Large intestine (tissue), 3 donors: ENCODE data around the gene NYAP1. TPM values are rescaled to one million over a fixed set of nuclear protein-coding genes. Genes with fewer than 3 reads are reported as not detected.
"Not testable (repeated sequence)": the region's sequence is repeated elsewhere in the genome, so short reads cannot be mapped to it uniquely, and the experiment has no call there.

Source experiments
- DNase-seq, 2 donors: peaks; one replicate each; pipeline versions ENCODE4 v3.0.0 to v3.0.0-alpha.2; 2013
- H3K27ac ChIP-seq: one replicate; pipeline ENCODE4 v1.5.1; 2013; ENCODE audit warnings: low read length
- H3K27me3 ChIP-seq: 2 replicates; pipeline ENCODE4 v1.6.1; 2013; ENCODE audit warnings: low read length; ENCODE audit not compliant: control insufficient read depth, insufficient read depth
- H3K36me3 ChIP-seq: 2 replicates; pipeline ENCODE4 v1.6.1; 2013; ENCODE audit warnings: low read length; ENCODE audit not compliant: control insufficient read depth, insufficient read depth
- H3K4me1 ChIP-seq: one replicate; pipeline ENCODE4 v1.6.1; 2013; ENCODE audit warnings: low read length; ENCODE audit not compliant: control insufficient read depth, insufficient read depth
- H3K4me3 ChIP-seq: one replicate; pipeline ENCODE4 v1.5.1; 2013; ENCODE audit warnings: low read length
- H3K9me3 ChIP-seq: one replicate; pipeline ENCODE4 v1.6.1; 2013; ENCODE audit warnings: mild to moderate bottlenecking, low read depth, low read length, moderate library complexity; ENCODE audit not compliant: control insufficient read depth
- WGBS: methylation state at CpG from one replicate; pipeline ENCODE4 v1.1.5; 2013; ENCODE audit warnings: low lambda C conversion rate; ENCODE audit not compliant: insufficient coverage; 5-methylcytosine and 5-hydroxymethylcytosine counted together
- polyA plus RNA-seq: library from polyadenylated mRNA; unstranded; fragments of 120-200 nt; gene quantifications from one replicate; pipeline ENCODE4 v1.2.1, GENCODE V29; 2013

The NYAP1 gene
- polyA plus RNA-seq, 1 donor = 3.5 TPM

DNA sequence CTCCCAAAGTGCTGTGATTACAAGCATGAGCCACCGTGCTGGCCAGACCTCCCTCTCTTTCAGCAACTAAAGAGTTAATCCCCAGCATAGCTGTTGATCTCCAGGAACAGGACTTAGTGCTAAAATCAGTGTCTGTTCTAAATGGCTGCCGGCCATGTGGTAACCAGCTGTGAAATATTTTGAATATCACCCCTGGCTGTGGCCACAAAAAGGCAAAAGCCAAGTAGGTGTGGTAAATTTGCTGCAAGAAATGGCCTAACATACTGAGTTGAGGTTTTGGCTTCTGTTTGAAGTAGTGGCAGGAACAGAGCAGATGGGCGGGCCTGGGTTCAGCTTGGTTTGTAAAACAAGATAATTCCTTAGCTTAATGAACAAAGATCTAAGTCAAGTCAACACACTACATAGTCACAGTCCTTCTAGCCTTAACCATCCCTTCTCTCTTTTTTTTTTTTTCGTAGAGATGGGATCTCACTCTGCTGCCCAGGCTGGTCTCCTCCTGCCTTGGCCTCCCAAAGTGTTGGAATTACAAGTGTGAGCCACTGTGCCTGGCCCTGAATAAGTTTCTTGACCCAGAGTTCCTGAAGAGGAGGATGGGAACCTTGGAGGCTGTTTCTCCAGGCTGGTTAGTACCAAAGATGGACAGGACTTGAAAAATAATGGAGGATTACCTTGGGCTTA lies 32.5 kb downstream of the NYAP1 start:
- no peak for DNase-seq
- H3K4me1 ChIP-seq = no peaks in the 10 kb centered on the region
- H3K27me3 ChIP-seq = no peaks in the 10 kb centered on the region
- no CpG with 5 or more reads among the region's 4 CpGs for WGBS
- H3K9me3 ChIP-seq = no peaks in the 10 kb centered on the region
- H3K36me3 ChIP-seq = no peaks in the 10 kb centered on the region
- H3K27ac ChIP-seq = no peak overlapping the region
- H3K4me3 ChIP-seq = no peak overlapping the region

DNA sequence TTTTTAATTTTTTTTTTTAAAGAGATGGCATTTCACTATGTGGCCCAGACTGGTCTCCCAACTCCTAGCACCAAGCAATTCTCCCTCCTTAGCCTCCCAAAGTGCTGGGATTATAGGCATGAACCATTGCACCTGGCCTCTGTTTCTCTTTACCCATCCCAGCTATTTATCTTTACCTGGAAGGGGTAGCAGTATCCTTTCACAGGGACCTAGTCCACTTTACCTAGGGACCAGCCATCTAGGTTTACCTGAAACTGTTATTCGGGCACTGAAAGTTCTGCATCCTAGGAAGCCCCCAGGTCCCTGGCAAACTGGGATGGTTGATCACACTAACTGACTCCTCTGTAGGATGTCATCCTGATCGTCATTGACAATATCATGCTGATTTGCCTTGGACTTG lies 33.6 kb downstream of the NYAP1 start:
- Histone ChIP-seq H3K27ac (no peak overlapping the region), H3K36me3 (no peaks in the 10 kb centered on the region), H3K4me3 (no peak overlapping the region), H3K27me3 (no peaks in the 10 kb centered on the region), H3K9me3 (no peaks in the 10 kb centered on the region), H3K4me1 (no peaks in the 10 kb centered on the region)
- no CpG with 5 or more reads among the region's 2 CpGs for WGBS
- DNase-seq = no peak

DNA sequence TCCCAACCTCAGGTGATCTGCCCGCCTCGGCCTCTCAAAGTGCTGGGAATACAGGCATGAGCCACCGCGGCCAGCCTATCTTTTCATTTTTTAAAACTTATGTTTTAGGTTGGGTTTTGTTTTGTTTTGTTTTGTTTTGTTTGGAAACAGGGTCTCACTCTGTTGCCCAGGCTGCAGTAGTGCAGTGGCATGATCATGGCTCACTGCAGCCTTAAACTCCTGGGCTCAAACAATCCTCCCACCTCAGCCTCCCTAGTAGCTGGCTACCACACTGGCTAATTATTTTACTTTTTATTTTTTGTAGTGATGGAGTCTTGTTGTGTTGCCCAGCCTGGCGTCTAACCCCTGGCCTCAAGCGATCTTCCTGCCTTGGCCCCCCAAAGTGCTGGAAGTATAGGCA lies 35.9 kb downstream of the NYAP1 start:
- Histone ChIP-seq H3K4me3 (no peak overlapping the region), H3K36me3 (no peaks in the 10 kb centered on the region), H3K27ac (no peak overlapping the region), H3K27me3 (no peaks in the 10 kb centered on the region), H3K4me1 (no peaks in the 10 kb centered on the region), H3K9me3 (peaks cover 3% of the 10 kb centered on the region)
- DNase-seq = no peak
- WGBS = 100% methylated on average over 1 of the region's 6 CpGs

DNA sequence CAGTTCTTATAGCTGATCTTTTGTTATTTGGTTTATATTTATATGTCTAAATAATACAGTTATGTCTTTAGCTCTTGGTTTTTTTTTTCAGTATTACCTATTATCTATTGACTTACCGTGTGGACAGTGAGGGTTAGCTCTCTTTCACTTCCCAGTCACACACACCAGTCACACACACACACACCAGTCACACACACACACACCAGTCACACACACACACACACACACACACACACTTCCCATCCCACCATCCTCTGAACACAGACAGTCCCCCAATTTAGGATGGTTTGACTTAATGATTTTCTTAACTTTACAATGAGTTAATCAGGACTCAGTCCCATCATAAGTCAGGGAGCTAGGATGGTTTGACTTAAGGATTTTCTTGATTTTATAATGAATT lies 36.4 kb downstream of the NYAP1 start:
- Histone ChIP-seq H3K36me3 (no peaks in the 10 kb centered on the region), H3K9me3 (peaks cover 3% of the 10 kb centered on the region), H3K4me3 (no peak overlapping the region), H3K27me3 (no peaks in the 10 kb centered on the region), H3K27ac (no peak overlapping the region), H3K4me1 (no peaks in the 10 kb centered on the region)
- no CpG with 5 or more reads among the region's 1 CpG for WGBS
- no peak for DNase-seq

DNA sequence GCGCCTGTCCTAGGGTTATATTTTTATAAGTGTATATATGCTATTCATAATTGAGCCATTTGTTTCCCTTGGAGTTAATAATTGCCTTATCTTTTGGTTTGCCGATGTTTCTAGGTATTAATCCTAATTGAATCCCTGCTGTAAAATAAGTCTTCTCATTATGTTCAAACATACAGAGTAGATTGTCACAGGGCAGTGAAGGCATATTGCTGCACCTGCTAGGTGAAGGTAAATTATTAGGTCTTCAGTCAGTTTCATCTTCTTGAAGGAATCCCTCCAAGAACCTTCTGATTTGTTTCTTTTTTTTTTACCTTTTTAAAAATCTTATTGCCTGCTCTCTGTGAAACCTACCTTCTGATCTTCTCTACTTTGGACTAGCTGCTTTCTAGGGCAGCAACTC lies 37.3 kb downstream of the NYAP1 start:
- H3K4me1 ChIP-seq = no peaks in the 10 kb centered on the region
- no CpG with 5 or more reads among the region's 2 CpGs for WGBS
- H3K36me3 ChIP-seq = no peaks in the 10 kb centered on the region
- no peak for DNase-seq
- H3K9me3 ChIP-seq = peaks cover 3% of the 10 kb centered on the region
- no peak overlapping the region for H3K4me3 ChIP-seq
- H3K27me3 ChIP-seq = no peaks in the 10 kb centered on the region
- H3K27ac ChIP-seq = no peak overlapping the region

DNA sequence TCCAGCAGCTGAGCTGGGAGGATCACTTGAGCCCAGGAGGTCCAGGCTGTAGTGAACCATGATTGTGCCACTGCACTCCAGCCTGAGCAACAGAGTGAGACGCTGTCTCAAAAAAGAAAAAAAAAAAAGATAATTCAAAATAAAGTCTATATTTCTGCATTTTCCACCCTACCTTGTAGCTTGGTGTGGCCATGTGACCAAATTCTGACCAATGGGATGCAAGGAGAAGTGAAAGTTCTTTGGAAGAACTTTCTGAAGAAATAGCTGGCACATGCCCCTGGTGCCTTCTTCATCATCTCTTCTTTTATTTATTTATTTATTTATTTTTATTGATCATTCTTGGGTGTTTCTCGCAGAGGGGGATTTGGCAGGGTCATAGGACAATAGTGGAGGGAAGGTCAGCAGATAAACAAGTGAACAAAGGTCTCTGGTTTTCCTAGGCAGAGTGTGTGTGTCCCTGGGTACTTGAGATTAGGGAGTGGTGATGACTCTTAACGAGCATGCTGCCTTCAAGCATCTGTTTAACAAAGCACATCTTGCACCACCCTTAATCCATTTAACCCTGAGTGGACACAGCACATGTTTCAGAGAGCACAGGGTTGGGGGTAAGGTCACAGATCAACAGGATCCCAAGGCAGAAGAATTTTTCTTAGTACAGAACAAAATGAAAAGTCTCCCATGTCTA lies 38.3 kb downstream of the NYAP1 start:
- no CpG with 5 or more reads among the region's 3 CpGs for WGBS
- H3K9me3 ChIP-seq, H3K36me3 ChIP-seq, H3K27me3 ChIP-seq, H3K4me1 ChIP-seq, H3K27ac ChIP-seq, H3K4me3 ChIP-seq, DNase-seq: not testable (repeated sequence)

DNA sequence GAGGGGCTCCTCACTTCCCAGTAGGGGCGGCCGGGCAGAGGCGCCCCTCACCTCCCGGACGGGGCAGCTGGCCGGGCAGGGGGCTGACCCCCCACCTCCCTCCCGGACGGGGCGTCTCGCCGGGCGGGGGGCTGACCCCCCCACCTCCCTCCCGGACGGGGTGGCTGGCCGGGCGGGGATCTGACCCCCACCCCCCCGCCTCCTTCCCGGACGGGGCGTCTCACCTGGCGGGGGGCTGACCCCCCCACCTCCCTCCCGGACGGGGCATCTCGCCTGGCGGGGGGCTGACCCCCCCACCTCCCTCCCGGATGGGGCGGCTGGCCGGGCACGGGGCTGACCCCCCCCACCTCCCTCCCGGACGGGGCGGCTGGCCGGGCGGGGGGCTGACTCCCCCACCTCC lies 39.5 kb downstream of the NYAP1 start:
- no CpG with 5 or more reads among the region's 34 CpGs for WGBS
- not testable (repeated sequence) for H3K27me3 ChIP-seq, H3K27ac ChIP-seq, H3K9me3 ChIP-seq, H3K4me1 ChIP-seq, DNase-seq, H3K4me3 ChIP-seq, H3K36me3 ChIP-seq

DNA sequence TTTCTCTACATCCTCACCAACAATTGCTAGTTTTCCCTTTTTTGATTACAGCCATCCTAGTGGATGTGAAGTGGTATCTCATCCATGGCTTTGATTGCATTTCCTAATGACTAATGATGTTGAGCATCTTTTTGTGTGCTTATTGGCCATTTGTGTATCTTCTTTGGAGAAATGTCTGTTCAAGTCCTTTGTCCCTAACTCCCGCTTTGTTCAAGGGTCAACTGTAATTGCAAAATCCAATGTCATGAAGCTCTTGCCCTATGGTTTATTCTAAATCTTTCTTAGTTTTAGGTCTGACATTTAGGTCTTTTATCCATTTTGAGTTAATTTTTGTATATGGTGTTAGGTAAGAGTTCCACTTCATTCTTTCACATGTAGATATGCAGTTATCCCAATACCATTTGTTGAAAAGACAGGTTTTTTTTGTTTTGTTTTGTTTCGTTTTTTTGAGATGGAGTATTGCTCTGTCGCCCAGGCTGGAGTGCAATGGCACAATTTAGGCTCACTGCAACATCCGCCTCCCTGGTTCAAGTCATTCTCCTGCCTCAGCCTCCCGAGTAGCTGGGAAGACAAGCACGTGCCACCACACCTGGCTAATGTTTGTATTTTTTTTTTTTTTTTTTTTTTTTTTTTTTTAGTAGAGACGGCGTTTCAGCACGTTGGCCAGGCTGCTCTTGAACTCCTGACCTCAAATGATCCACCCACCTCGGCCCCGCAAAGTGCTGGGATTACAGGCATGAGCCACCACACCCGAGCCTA lies 44.6 kb downstream of the NYAP1 start:
- H3K4me3 ChIP-seq, H3K36me3 ChIP-seq, H3K9me3 ChIP-seq, H3K4me1 ChIP-seq, H3K27me3 ChIP-seq, H3K27ac ChIP-seq, DNase-seq: not testable (repeated sequence)
- WGBS = no CpG with 5 or more reads among the region's 12 CpGs

DNA sequence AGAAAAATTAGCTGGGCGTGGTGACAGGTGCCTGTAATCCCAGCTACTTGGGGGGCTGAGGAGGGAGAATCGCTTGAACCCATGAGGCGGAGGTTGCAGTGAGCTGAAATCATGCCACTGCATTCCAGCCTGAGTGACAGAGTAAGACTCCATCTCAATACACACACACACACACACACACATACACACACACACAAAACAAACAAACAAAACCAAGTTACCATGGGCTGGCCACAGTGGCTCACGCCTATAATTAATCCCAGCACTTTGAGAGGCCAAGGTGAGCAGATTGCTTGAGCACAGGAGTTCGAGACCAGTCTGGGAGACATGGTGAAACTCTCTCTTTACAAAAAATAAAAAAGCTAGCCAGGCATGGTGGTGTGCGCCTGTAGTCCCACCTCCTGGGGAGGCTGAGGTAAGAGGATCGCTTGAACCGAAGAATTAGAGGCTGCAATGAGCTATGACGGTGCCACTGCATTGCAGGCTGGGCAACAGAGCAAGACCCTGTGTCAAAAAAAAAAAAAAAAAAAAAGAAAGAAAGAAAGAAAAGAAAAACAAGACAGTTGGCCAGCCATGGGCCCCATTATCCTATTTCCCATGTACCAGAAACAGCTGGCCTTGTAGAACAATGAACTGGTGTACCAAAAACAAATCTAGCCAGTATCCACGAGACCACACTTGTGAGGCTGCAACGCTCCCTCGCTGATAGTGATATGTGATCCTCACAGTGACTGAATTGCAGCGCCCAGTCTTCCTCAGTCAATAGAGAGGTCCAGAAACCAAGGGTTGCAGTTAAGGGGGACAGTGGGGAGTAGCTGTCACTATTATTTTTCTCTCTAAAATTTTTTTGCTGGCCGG lies 48.7 kb downstream of the NYAP1 start:
- Histone ChIP-seq H3K4me1 (peaks cover 17% of the 10 kb centered on the region), H3K9me3 (no peaks in the 10 kb centered on the region), H3K27me3 (no peaks in the 10 kb centered on the region), H3K27ac (peak overlapping the region; percentile 10), H3K4me3 (no peak overlapping the region), H3K36me3 (no peaks in the 10 kb centered on the region)
- 100% methylated on average over 2 of the region's 14 CpGs for WGBS
- no peak for DNase-seq

DNA sequence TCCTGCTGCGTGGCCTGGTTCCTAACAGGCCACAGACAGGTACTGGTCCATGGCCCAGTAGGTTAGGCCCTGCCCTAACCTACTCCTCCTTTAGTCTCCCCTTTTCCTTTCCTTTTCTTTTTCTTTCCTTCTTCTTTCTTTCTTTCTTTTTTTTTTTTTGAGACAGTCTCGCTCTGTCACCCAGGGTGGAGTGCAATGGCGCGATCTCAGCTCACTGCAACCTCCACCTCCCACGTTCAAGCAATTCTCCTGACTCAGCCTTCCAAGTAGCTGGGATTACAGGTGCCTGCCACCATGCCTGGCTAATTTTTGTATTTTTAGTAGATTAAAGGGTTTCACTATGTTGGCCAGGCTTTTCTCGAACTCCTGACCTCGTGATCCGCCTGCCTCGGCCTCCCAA lies 52.3 kb downstream of the NYAP1 start:
- not testable (repeated sequence) for H3K9me3 ChIP-seq
- 100% methylated on average over 1 of the region's 9 CpGs for WGBS

More for the DNA sequence above, 52.3 kb downstream of the NYAP1 start:
- DNase-seq, H3K27me3 ChIP-seq, H3K4me3 ChIP-seq, H3K27ac ChIP-seq, H3K36me3 ChIP-seq: not testable (repeated sequence)
- peaks cover 27% of the 10 kb centered on the region for H3K4me1 ChIP-seq
